ENCODE data around the gene PTPRN2. TPM values are rescaled to one million over a fixed set of nuclear protein-coding genes. Genes with fewer than 3 reads are reported as not detected.

The PTPRN2 gene
- total RNA-seq, 1 experiment from 2014 or later = not detected

DNA sequence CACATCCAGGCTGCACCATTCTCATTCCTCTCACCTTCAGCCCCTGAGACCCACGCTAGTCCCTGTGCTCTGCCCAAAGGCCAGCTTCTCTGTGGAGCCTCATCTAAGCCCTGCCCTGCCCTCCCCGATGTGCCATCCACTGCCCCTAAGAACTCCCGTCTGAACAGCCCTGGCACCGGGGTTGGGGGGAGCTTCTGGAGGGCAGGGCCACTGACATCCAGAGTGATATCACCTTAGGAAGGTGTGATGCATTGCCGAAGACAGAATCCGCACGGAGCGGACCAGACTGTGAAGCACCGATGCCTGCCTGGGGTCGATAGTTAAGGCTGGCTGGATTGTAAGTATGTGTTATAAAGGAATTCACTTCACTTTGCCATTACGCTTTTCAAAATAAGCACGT is 511.0 kb downstream of the PTPRN2 start:
- Histone ChIP-seq H3K27me3 (ENCODE audit: insufficient read depth, low read depth) (peaks cover 98% of the 10 kb centered on the region), H3F3A (ENCODE audit: insufficient read depth, low read depth) (no peaks in the 10 kb centered on the region), H3K79me2 (ENCODE audit: low read depth) (no peaks in the 10 kb centered on the region), H3K9me2 (ENCODE audit: insufficient read depth) (no peaks in the 10 kb centered on the region), H3K4me3 (no peak overlapping the region), H4K20me1 (ENCODE audit: insufficient read depth) (no peaks in the 10 kb centered on the region), H3K36me3 (ENCODE audit: low read depth) (no peaks in the 10 kb centered on the region), H3K9me3 (ENCODE audit: insufficient read depth, low read depth) (no peaks in the 10 kb centered on the region), H3K4me2 (no peak overlapping the region), H3K4me1 (replicated peaks; ENCODE audit: insufficient read depth) (no peaks in the 10 kb centered on the region), H3K27ac (no peak overlapping the region), H2AFZ (no peak overlapping the region)
- DNase-seq = no peak
- intact Hi-C loops (cut with micrococcal nuclease; ENCODE audit: unreplicated experiment) = no loop called here
- TF ChIP-seq, protein P1, sequence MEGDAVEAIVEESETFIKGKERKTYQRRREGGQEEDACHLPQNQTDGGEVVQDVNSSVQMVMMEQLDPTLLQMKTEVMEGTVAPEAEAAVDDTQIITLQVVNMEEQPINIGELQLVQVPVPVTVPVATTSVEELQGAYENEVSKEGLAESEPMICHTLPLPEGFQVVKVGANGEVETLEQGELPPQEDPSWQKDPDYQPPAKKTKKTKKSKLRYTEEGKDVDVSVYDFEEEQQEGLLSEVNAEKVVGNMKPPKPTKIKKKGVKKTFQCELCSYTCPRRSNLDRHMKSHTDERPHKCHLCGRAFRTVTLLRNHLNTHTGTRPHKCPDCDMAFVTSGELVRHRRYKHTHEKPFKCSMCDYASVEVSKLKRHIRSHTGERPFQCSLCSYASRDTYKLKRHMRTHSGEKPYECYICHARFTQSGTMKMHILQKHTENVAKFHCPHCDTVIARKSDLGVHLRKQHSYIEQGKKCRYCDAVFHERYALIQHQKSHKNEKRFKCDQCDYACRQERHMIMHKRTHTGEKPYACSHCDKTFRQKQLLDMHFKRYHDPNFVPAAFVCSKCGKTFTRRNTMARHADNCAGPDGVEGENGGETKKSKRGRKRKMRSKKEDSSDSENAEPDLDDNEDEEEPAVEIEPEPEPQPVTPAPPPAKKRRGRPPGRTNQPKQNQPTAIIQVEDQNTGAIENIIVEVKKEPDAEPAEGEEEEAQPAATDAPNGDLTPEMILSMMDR (conservative IDR thresholded peaks at IDR 0.05) = no peak
- no peak for TF ChIP-seq EZH2 (IDR thresholded peaks at IDR 0.05; ENCODE audit: low read depth)
- POLR2A ChIA-PET (ENCODE audit: unreplicated experiment) = no interaction called here
- CTCF ChIA-PET = no interaction called here
- no TSS peak for BruUV-seq (replicated peaks)

DNA sequence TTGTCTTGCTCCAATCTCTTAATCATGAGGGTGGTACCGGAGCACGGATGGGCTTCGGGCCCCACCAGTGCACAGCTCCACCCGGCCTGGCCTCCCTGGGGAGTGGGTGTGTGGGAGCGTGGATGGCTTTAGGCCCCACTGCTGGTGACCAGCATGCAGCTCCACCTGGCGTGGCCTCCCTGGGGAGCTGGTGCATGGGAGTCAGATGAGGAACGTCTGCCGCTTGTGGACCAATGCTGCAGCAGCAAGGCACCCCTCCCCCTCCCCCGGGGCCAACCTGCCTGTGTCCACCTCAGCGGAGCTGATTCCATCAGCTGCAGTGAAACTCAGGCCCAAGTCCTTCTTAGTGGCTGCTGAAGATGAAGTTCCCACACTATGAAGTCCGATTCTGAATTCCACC is 511.4 kb downstream of the PTPRN2 start:
- no peaks in the 10 kb centered on the region for H4K20me1 ChIP-seq (ENCODE audit: insufficient read depth)
- DNase-seq = no peak
- intact Hi-C loops (cut with micrococcal nuclease; ENCODE audit: unreplicated experiment) = no loop called here
- no peak overlapping the region for H2AFZ ChIP-seq
- H3K9me3 ChIP-seq (ENCODE audit: insufficient read depth, low read depth) = no peaks in the 10 kb centered on the region
- no peak overlapping the region for H3K4me2 ChIP-seq
- no peaks in the 10 kb centered on the region for H3K4me1 ChIP-seq (replicated peaks; ENCODE audit: insufficient read depth)
- no peaks in the 10 kb centered on the region for H3F3A ChIP-seq (ENCODE audit: insufficient read depth, low read depth)
- no peaks in the 10 kb centered on the region for H3K79me2 ChIP-seq (ENCODE audit: low read depth)
- H3K36me3 ChIP-seq (ENCODE audit: low read depth) = no peaks in the 10 kb centered on the region
- no peak overlapping the region for H3K4me3 ChIP-seq
- H3K27me3 ChIP-seq (ENCODE audit: insufficient read depth, low read depth) = peaks cover 94% of the 10 kb centered on the region
- TF ChIP-seq, protein P1 (conservative IDR thresholded peaks at IDR 0.05) = no peak
- no peak for TF ChIP-seq EZH2 (IDR thresholded peaks at IDR 0.05; ENCODE audit: low read depth)
- CTCF ChIA-PET = no interaction called here
- no peak overlapping the region for H3K27ac ChIP-seq
- no peaks in the 10 kb centered on the region for H3K9me2 ChIP-seq (ENCODE audit: insufficient read depth)
- BruUV-seq (replicated peaks) = no TSS peak
- POLR2A ChIA-PET (ENCODE audit: unreplicated experiment) = no interaction called here

DNA sequence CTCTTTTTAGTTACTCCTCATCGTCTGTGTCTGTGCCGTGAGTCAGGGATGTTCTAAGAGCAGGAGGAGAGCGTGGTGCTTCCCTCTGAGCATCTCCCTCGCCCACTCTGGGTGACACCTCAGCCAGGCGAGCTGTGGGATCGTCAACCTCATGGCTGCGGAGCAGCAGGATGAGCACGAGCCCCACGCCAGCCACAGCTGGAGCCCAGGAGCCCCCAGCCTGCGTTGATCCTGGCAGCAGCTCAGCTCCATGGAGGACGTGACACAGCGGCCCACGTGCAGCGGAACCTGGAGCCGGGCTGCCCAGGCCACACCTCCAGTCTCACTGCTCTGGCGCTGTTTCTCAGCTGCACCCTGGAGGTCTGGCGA is 512.0 kb downstream of the PTPRN2 start:
- POLR2A ChIA-PET (ENCODE audit: unreplicated experiment) = no interaction called here
- H3K9me3 ChIP-seq (ENCODE audit: insufficient read depth, low read depth) = no peaks in the 10 kb centered on the region
- no peaks in the 10 kb centered on the region for H3K4me1 ChIP-seq (replicated peaks; ENCODE audit: insufficient read depth)
- no peak overlapping the region for H3K27ac ChIP-seq
- no peaks in the 10 kb centered on the region for H3K36me3 ChIP-seq (ENCODE audit: low read depth)
- no peak overlapping the region for H3K4me2 ChIP-seq
- no peak overlapping the region for H3K4me3 ChIP-seq
- no TSS peak for BruUV-seq (replicated peaks)
- DNase-seq = no peak
- intact Hi-C loops (cut with micrococcal nuclease; ENCODE audit: unreplicated experiment) = no loop called here
- CTCF ChIA-PET = no interaction called here
- H2AFZ ChIP-seq = no peak overlapping the region
- no peaks in the 10 kb centered on the region for H4K20me1 ChIP-seq (ENCODE audit: insufficient read depth)
- no peaks in the 10 kb centered on the region for H3F3A ChIP-seq (ENCODE audit: insufficient read depth, low read depth)
- TF ChIP-seq EZH2 (IDR thresholded peaks at IDR 0.05; ENCODE audit: low read depth) = no peak; the same call in 1 of the 2 replicates
- TF ChIP-seq, protein P1 (conservative IDR thresholded peaks at IDR 0.05) = no peak
- no peaks in the 10 kb centered on the region for H3K9me2 ChIP-seq (ENCODE audit: insufficient read depth)
- H3K27me3 ChIP-seq (ENCODE audit: insufficient read depth, low read depth) = peaks cover 88% of the 10 kb centered on the region
- no peaks in the 10 kb centered on the region for H3K79me2 ChIP-seq (ENCODE audit: low read depth)

Measured in PC-9 (cell line).